A549 (cell line): Measurements from ENCODE around the gene GPRC5A.

Experiments used
- EP300 ChIP-seq, 2 experiments: fragments of >200 bp; sonication (Bioruptor Twin); formaldehyde crosslinking; IDR thresholded peaks; 2 replicates in 1 of 2; 3 replicates in 1 of 2; pipeline ENCODE4 v1.6.1; 2016 to 2017
- HOXB13 ChIP-seq: fragments of 250-450 bp; sonication (Bioruptor Pico); IDR thresholded peaks from 2 replicates; pipeline ENCODE4 v1.5.0; 2020; ENCODE audit warnings: low read depth, mild to moderate bottlenecking, moderate library complexity
- NR3C1 ChIP-seq: fragments of >200 bp; sonication (Bioruptor Twin); formaldehyde crosslinking; IDR thresholded peaks from 3 replicates; pipeline ENCODE4 v1.6.1; 2017
- POLR2A ChIP-seq: IDR thresholded peaks from 2 replicates; pipeline ENCODE4 v1.6.1; 2012; ENCODE audit warnings: mild to moderate bottlenecking, low read length
- RFX5 ChIP-seq: fragments of 450-650 bp; IDR thresholded peaks from 2 replicates; pipeline ENCODE4 v1.7.1; 2014; ENCODE audit warnings: antibody characterized with exemption, mild to moderate bottlenecking, moderate library complexity
- TF ChIP-seq, protein P1 (sequence below): fragments of 200-600 bp; sonication (generic); IDR thresholded peaks from 2 replicates; pipeline ENCODE4 v1.6.1; 2016; ENCODE audit warnings: antibody characterized with exemption, mild to moderate bottlenecking, moderate library complexity

DNA sequence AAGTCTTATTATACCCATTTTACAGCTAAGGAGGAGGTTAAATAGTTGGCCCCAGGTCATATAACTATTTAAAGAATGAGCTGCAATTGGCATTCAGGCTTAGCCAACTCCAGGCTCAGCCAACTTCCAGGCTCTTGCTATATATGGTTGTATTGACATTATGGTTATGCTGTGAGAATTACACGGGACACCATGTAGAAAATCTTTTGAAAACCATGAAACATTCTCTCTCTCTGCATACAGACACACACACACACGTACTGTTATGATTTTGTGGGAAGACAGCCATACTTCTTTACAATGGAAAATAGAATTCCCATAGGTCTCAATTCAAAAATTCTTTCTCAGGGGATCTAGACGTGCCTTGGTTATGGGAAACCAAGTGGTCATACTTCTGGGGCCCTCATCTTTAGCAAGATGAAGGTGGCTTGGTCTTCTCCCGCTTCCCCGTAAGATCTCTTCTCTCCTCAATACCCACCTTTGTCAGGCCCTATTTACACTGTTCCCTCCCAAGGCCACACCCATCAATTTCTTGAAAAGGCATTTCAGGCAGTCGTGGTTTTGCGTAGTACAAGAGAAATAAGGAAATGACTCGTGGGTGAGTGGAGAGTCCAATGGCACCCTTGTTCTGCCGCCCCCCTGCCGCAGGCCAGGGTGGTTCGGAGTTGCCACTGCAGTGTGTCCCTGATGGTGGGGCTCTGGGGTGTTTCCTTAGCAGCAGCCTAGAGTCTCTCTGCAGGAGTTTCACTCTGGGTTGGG, 10.0 kb upstream of the GPRC5A start:
- no peak for TF ChIP-seq POLR2A
- no peak for TF ChIP-seq NR3C1
- TF ChIP-seq, protein P1, sequence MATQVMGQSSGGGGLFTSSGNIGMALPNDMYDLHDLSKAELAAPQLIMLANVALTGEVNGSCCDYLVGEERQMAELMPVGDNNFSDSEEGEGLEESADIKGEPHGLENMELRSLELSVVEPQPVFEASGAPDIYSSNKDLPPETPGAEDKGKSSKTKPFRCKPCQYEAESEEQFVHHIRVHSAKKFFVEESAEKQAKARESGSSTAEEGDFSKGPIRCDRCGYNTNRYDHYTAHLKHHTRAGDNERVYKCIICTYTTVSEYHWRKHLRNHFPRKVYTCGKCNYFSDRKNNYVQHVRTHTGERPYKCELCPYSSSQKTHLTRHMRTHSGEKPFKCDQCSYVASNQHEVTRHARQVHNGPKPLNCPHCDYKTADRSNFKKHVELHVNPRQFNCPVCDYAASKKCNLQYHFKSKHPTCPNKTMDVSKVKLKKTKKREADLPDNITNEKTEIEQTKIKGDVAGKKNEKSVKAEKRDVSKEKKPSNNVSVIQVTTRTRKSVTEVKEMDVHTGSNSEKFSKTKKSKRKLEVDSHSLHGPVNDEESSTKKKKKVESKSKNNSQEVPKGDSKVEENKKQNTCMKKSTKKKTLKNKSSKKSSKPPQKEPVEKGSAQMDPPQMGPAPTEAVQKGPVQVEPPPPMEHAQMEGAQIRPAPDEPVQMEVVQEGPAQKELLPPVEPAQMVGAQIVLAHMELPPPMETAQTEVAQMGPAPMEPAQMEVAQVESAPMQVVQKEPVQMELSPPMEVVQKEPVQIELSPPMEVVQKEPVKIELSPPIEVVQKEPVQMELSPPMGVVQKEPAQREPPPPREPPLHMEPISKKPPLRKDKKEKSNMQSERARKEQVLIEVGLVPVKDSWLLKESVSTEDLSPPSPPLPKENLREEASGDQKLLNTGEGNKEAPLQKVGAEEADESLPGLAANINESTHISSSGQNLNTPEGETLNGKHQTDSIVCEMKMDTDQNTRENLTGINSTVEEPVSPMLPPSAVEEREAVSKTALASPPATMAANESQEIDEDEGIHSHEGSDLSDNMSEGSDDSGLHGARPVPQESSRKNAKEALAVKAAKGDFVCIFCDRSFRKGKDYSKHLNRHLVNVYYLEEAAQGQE, result no peak
- no peak for TF ChIP-seq RFX5
- TF ChIP-seq HOXB13 (CRISPR knock-in tag), result no peak
- no peak for TF ChIP-seq EP300 (IDR thresholded peaks at IDR 0.05)
